Hypothalamus (tissue), 51 donors: ENCODE data around the gene FGF12.

Source experiments
- DNase-seq, 51 donors: peaks; one replicate each; lab custom pipeline; 2025; lab: John Stamatoyannopoulos, UW

FGF12 gene

GRCh38 chr3:192687488-192688152 lies 39.7 kb downstream of the FGF12 start:
- no peak for DNase-seq

- no peak for DNase-seq
These were observed 41.5 kb downstream of the FGF12 start for GRCh38 chr3:192685801-192686200.

GRCh38 chr3:192684151-192684550 lies 43.2 kb downstream of the FGF12 start:
- no peak for DNase-seq

GRCh38 chr3:192675958-192676649 lies 51.2 kb downstream of the FGF12 start:
- no peak for DNase-seq

- no peak for DNase-seq
These were observed 71.7 kb downstream of the FGF12 start for GRCh38 chr3:192655628-192656027.

GRCh38 chr3:192655040-192655439 lies 72.3 kb downstream of the FGF12 start:
- DNase-seq = no peak

GRCh38 chr3:192653862-192654261 lies 73.5 kb downstream of the FGF12 start:
- DNase-seq = no peak

- DNase-seq = no peak
These were observed 74.6 kb downstream of the FGF12 start for GRCh38 chr3:192652727-192653126.

GRCh38 chr3:192651836-192652512 lies 75.4 kb downstream of the FGF12 start:
- no peak for DNase-seq

GRCh38 chr3:192645437-192645836 lies 81.9 kb downstream of the FGF12 start:
- DNase-seq = no peak

GRCh38 chr3:192642651-192643050 lies 84.7 kb downstream of the FGF12 start:
- no peak for DNase-seq

GRCh38 chr3:192641919-192642318 lies 85.4 kb downstream of the FGF12 start:
- no peak for DNase-seq

- no peak for DNase-seq
These were observed 87.4 kb downstream of the FGF12 start for GRCh38 chr3:192639987-192640386.

- DNase-seq = no peak
These were observed 89.5 kb downstream of the FGF12 start for GRCh38 chr3:192637803-192638202.

GRCh38 chr3:192636517-192637444 lies 90.6 kb downstream of the FGF12 start:
- DNase-seq = no peak

GRCh38 chr3:192629429-192629828 lies 97.9 kb downstream of the FGF12 start:
- no peak for DNase-seq

GRCh38 chr3:192621909-192622308 lies 105.4 kb downstream of the FGF12 start:
- no peak for DNase-seq

- no peak for DNase-seq
These were observed 107.1 kb downstream of the FGF12 start for GRCh38 chr3:192620275-192620674.

GRCh38 chr3:192611411-192611810 lies 115.9 kb downstream of the FGF12 start:
- no peak for DNase-seq

- DNase-seq = no peak
These were observed 118.4 kb downstream of the FGF12 start for GRCh38 chr3:192608726-192609600.
